HepG2 (cell line): ENCODE data around the gene PKMYT1. TPM values are rescaled to one million over a fixed set of nuclear protein-coding genes. Genes with fewer than 3 reads are reported as not detected.

Source experiments
- ATAD3A ChIP-seq: sonication (generic); formaldehyde crosslinking; IDR thresholded peaks from 2 replicates; pipeline ENCODE4 v1.4.0; 2020; ENCODE audit warnings: missing genetic modification reagents
- BRD4 ChIP-seq: sonication (generic); formaldehyde crosslinking; IDR thresholded peaks from 2 replicates; pipeline ENCODE4 v1.4.0; 2020; ENCODE audit warnings: missing genetic modification reagents
- CEBPG ChIP-seq: IDR thresholded peaks from 2 replicates; pipeline ENCODE4 v1.6.1; 2016
- ESRRA ChIP-seq: sonication (generic); formaldehyde crosslinking; IDR thresholded peaks from 2 replicates; pipeline ENCODE4 v1.5.1; 2020; ENCODE audit warnings: mild to moderate bottlenecking, low read depth, missing genetic modification reagents
- FLYWCH1 ChIP-seq: sonication (generic); formaldehyde crosslinking; IDR thresholded peaks from 2 replicates; pipeline ENCODE4 v1.8.1; 2023; ENCODE audit warnings: mild to moderate bottlenecking, missing genetic modification reagents
- KDM3A ChIP-seq: IDR thresholded peaks from 2 replicates; pipeline ENCODE4 v1.6.1; 2018; ENCODE audit warnings: low read depth, missing compliant biosample characterization
- MAZ ChIP-seq, 2 experiments: sonication (generic) in 1 of 2; formaldehyde crosslinking in 1 of 2; IDR thresholded peaks; 2 replicates each; pipeline versions ENCODE4 v1.5.0 to v1.6.1; 2012 to 2020; ENCODE audit warnings: low read depth in 2 of 2, mild to moderate bottlenecking in 2 of 2, borderline replicate concordance in 1 of 2, improper control_type of control experiment in 1 of 2, low read length in 1 of 2, missing genetic modification reagents in 1 of 2, moderate library complexity in 1 of 2
- RFXAP ChIP-seq: sonication (generic); formaldehyde crosslinking; IDR thresholded peaks from 2 replicates; pipeline ENCODE4 v1.4.0; 2020; ENCODE audit warnings: missing genetic modification reagents, borderline replicate concordance
- SNAPC2 ChIP-seq: sonication (generic); formaldehyde crosslinking; IDR thresholded peaks from 2 replicates; pipeline ENCODE4 v1.8.1; 2022; ENCODE audit warnings: mild to moderate bottlenecking, missing genetic modification reagents
- SP4 ChIP-seq: sonication (generic); formaldehyde crosslinking; IDR thresholded peaks from 2 replicates; pipeline ENCODE4 v1.8.1; 2023; ENCODE audit warnings: mild to moderate bottlenecking, missing genetic modification reagents
- UBTF ChIP-seq: sonication (generic); formaldehyde crosslinking; IDR thresholded peaks from 2 replicates; pipeline ENCODE4 v1.4.0; 2020; ENCODE audit warnings: mild to moderate bottlenecking, missing genetic modification reagents
- ZBED4 ChIP-seq: sonication (generic); formaldehyde crosslinking; IDR thresholded peaks from 2 replicates; pipeline ENCODE4 v1.4.0; 2020; ENCODE audit warnings: missing genetic modification reagents, borderline replicate concordance
- ZFP37 ChIP-seq: sonication (generic); formaldehyde crosslinking; IDR thresholded peaks from 2 replicates; pipeline ENCODE4 v1.4.0; 2020; ENCODE audit warnings: missing genetic modification reagents, borderline replicate concordance
- ZFX ChIP-seq: sonication (generic); formaldehyde crosslinking; IDR thresholded peaks from 2 replicates; pipeline ENCODE4 v1.4.0; 2020; ENCODE audit warnings: mild to moderate bottlenecking, low read depth, missing genetic modification reagents, moderate library complexity
- ZNF34 ChIP-seq: sonication (generic); formaldehyde crosslinking; IDR thresholded peaks from 2 replicates; pipeline ENCODE4 v1.4.0; 2020; ENCODE audit warnings: mild to moderate bottlenecking, missing genetic modification reagents, borderline replicate concordance
- polyA plus RNA-seq, 8 experiments: library from polyadenylated mRNA; depleted of rRNA in 3 of 8; stranded (reverse) in 7 of 8; unstranded in 1 of 8; fragments of >200 nt; fragmentation: Illumina TruSeq in 4 of 8; extraction: Trizol in 4 of 8; gene quantifications; 2 replicates each; pipeline versions ENCODE4 v1.2.1 to v1.2.3, GENCODE V29; 2011 to 2016; ENCODE audit warnings: low read depth in 4 of 8, missing spikeins in 1 of 8, mixed read lengths in 1 of 8; ENCODE audit not compliant: insufficient read depth in 1 of 8
- total RNA-seq, 5 experiments: library from RNA; depleted of rRNA; stranded (reverse); fragments of >200 nt; fragmentation: Illumina TruSeq; extraction: Trizol; gene quantifications; 2 replicates each; pipeline ENCODE4 v1.2.3, GENCODE V29; 2016; ENCODE audit warnings: low read depth in 1 of 5
- TF ChIP-seq, protein P1 (sequence below): sonication (generic); formaldehyde crosslinking; IDR thresholded peaks from 2 replicates; pipeline ENCODE4 v1.5.0; 2020; ENCODE audit warnings: mild to moderate bottlenecking, missing genetic modification reagents, borderline replicate concordance
- TF ChIP-seq, protein P2 (sequence below): IDR thresholded peaks from 2 replicates; pipeline ENCODE4 v1.6.1; 2012; ENCODE audit warnings: inconsistent platforms

PKMYT1 gene
- total and polyA plus RNA-seq, 2 of the 13 experiments (the other 11 are each of a cell fraction or from before 2014, with no cell fraction given): 7.0 to 27.8 TPM

DNA sequence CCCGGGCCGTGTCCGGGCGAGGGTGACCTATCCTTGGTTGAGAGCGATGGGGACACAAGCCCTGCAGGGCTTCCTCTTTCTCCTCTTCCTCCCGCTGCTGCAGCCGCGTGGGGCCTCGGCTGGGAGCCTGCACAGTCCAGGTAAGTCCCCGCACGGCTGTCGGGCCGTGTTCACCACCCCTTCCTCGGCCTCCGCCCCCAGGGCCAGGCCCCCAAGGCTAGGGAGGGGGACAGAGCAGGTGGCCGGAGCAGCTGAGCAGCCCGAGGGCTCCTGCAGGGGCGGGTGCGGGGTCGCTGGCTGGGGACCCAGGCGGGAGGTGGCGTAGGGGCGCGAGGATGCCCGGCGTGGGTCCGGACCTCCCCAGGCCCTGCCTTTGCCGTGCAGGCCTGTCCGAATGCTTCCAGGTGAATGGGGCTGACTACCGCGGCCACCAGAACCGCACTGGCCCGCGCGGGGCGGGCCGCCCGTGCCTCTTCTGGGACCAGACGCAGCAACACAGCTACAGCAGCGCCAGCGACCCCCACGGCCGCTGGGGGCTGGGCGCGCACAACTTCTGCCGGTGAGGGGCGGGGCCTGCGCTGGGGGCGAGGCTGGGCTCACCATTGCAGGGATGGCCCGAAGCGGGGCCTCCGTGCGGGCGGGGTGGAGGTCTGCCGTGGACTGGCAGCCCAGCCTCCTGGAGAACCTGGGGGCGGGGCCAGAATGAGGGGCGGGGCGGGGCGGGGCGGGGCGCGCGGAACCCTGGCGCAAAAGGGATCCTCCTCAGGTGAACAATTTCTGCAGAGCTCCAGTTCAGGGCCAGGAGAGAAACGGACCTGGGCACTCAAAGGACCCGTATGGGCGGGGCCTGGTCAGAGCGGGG lies 15.5 kb downstream of the PKMYT1 start (continued):
- 0 out of 2 replicates have a peak, but pooled peaks have one; percentile 26 for TF ChIP-seq ZBED4
- 0 out of 2 replicates have a peak, but pooled peaks have one; percentile 16 for TF ChIP-seq ZFX
- TF ChIP-seq CEBPG (CRISPR knock-in tag): no peak
- no peak for TF ChIP-seq ZFP37 (CRISPR knock-in tag)
- no peak for TF ChIP-seq ESRRA (CRISPR knock-in tag)
- TF ChIP-seq KDM3A (CRISPR knock-in tag): no peak
- TF ChIP-seq BRD4 (CRISPR knock-in tag): no peak
- peak; percentile 60; the same call in 1 of the 2 replicates for TF ChIP-seq RFXAP (CRISPR knock-in tag)
- TF ChIP-seq, protein P1, sequence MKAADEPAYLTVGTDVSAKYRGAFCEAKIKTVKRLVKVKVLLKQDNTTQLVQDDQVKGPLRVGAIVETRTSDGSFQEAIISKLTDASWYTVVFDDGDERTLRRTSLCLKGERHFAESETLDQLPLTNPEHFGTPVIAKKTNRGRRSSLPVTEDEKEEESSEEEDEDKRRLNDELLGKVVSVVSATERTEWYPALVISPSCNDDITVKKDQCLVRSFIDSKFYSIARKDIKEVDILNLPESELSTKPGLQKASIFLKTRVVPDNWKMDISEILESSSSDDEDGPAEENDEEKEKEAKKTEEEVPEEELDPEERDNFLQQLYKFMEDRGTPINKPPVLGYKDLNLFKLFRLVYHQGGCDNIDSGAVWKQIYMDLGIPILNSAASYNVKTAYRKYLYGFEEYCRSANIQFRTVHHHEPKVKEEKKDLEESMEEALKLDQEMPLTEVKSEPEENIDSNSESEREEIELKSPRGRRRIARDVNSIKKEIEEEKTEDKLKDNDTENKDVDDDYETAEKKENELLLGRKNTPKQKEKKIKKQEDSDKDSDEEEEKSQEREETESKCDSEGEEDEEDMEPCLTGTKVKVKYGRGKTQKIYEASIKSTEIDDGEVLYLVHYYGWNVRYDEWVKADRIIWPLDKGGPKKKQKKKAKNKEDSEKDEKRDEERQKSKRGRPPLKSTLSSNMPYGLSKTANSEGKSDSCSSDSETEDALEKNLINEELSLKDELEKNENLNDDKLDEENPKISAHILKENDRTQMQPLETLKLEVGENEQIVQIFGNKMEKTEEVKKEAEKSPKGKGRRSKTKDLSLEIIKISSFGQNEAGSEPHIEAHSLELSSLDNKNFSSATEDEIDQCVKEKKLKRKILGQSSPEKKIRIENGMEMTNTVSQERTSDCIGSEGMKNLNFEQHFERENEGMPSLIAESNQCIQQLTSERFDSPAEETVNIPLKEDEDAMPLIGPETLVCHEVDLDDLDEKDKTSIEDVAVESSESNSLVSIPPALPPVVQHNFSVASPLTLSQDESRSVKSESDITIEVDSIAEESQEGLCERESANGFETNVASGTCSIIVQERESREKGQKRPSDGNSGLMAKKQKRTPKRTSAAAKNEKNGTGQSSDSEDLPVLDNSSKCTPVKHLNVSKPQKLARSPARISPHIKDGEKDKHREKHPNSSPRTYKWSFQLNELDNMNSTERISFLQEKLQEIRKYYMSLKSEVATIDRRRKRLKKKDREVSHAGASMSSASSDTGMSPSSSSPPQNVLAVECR (CRISPR knock-in tag): peak; percentile 59; the same call in 1 of the 2 replicates
- TF ChIP-seq, protein P2, sequence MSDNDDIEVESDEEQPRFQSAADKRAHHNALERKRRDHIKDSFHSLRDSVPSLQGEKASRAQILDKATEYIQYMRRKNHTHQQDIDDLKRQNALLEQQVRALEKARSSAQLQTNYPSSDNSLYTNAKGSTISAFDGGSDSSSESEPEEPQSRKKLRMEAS: 0 out of 2 replicates have a peak, but pooled peaks have one; percentile 10
- TF ChIP-seq FLYWCH1 (CRISPR knock-in tag): no peak
- TF ChIP-seq ZNF34 (CRISPR knock-in tag): no peak
- TF ChIP-seq SNAPC2 (CRISPR knock-in tag): no peak
- TF ChIP-seq SP4 (CRISPR knock-in tag): peak; percentile 43; the same call in 1 of the 2 replicates
- no peak for TF ChIP-seq ATAD3A (CRISPR knock-in tag)
- peak; percentile 49; the same call in 1 of the 2 replicates for TF ChIP-seq MAZ (IDR thresholded peaks at IDR 0.05; ENCODE audit: borderline replicate concordance, low read depth, low read length)
- peak; percentile 68; the same call in 1 of the 2 replicates for TF ChIP-seq MAZ (CRISPR knock-in tag; IDR thresholded peaks at IDR 0.05; ENCODE audit: low read depth)
- peak; percentile 54 for TF ChIP-seq UBTF (CRISPR knock-in tag)
